HG03565 (cell line): Measurements from ENCODE around the gene SLC1A2.

ENCODE experiments used
- ATAC-seq: cut with Tn5 transposase; IDR thresholded peaks from one replicate; pipeline ENCODE4 v1.9.1; 2021; ENCODE audit warnings: mild to moderate bottlenecking, moderate library complexity; ENCODE audit not compliant: unreplicated experiment

Gene SLC1A2

GRCh38 chr11:35377262-35377661, 42.1 kb downstream of the SLC1A2 start:
- ATAC-seq, result no peak

- ATAC-seq, result no peak
Measured at GRCh38 chr11:35376613-35377012, 42.7 kb downstream of the SLC1A2 start.

GRCh38 chr11:35376118-35376510, 43.2 kb downstream of the SLC1A2 start:
- ATAC-seq, result no peak

- no peak for ATAC-seq
Measured at GRCh38 chr11:35375332-35376117, 43.8 kb downstream of the SLC1A2 start.

GRCh38 chr11:35373284-35373933, 45.9 kb downstream of the SLC1A2 start:
- ATAC-seq, result no peak

GRCh38 chr11:35372565-35373283, 46.6 kb downstream of the SLC1A2 start:
- no peak for ATAC-seq

GRCh38 chr11:35367491-35367890, 51.9 kb downstream of the SLC1A2 start:
- no peak for ATAC-seq

- no peak for ATAC-seq
Measured at GRCh38 chr11:35366798-35367197, 52.6 kb downstream of the SLC1A2 start.

- ATAC-seq, result no peak
Measured at GRCh38 chr11:35365961-35366360, 53.4 kb downstream of the SLC1A2 start.

- ATAC-seq, result no peak
Measured at GRCh38 chr11:35365395-35365794, 54.0 kb downstream of the SLC1A2 start.

GRCh38 chr11:35363854-35364780, 55.2 kb downstream of the SLC1A2 start:
- no peak for ATAC-seq

GRCh38 chr11:35363246-35363801, 56.0 kb downstream of the SLC1A2 start:
- ATAC-seq, result no peak

- ATAC-seq, result no peak
Measured at GRCh38 chr11:35362521-35362980, 56.8 kb downstream of the SLC1A2 start.

GRCh38 chr11:35360055-35360530, 59.3 kb downstream of the SLC1A2 start:
- ATAC-seq, result no peak

- no peak for ATAC-seq
Measured at GRCh38 chr11:35359321-35360054, 59.9 kb downstream of the SLC1A2 start.

- ATAC-seq, result no peak
Measured at GRCh38 chr11:35358391-35358790, 61.0 kb downstream of the SLC1A2 start.

GRCh38 chr11:35357923-35358322, 61.4 kb downstream of the SLC1A2 start:
- no peak for ATAC-seq

- ATAC-seq, result no peak
Measured at GRCh38 chr11:35355102-35355749, 64.1 kb downstream of the SLC1A2 start.

GRCh38 chr11:35354644-35355043, 64.7 kb downstream of the SLC1A2 start:
- ATAC-seq, result no peak
